CD14-positive monocyte (primary cell): ENCODE data around the gene HTR1A. TPM values are rescaled to one million over a fixed set of nuclear protein-coding genes. Genes with fewer than 3 reads are reported as not detected.

ENCODE experiments used
- DNase-seq, 3 donors: peaks; one replicate each; pipeline ENCODE4 v3.0.0-alpha.2; 2011 to 2022
- H2AFZ ChIP-seq: 2 replicates; pipeline ENCODE4 v1.6.0; 2012; ENCODE audit warnings: mild to moderate bottlenecking, low read depth, low read length, inconsistent platforms; ENCODE audit not compliant: insufficient read depth, poor library complexity, severe bottlenecking
- H3K27ac ChIP-seq, 2 donors: 1 replicate in 1 of 2; 2 replicates in 1 of 2; pipeline ENCODE4 v1.5.1; 2012 to 2013; ENCODE audit warnings: low read length in 2 of 2, control low read depth in 1 of 2, inconsistent platforms in 1 of 2, low read depth in 1 of 2, mild to moderate bottlenecking in 1 of 2
- H3K27me3 ChIP-seq, 2 donors: one replicate each; pipeline versions ENCODE4 v1.6.0 to v1.6.1; 2011 to 2013; ENCODE audit warnings: low read length in 2 of 2; ENCODE audit not compliant: control insufficient read depth in 2 of 2, insufficient read depth in 2 of 2
- H3K36me3 ChIP-seq, 2 donors: replicated peaks in 1 of 2; 1 replicate in 1 of 2; 2 replicates in 1 of 2; pipeline versions ENCODE4 v1.5.1 to v1.6.1; 2012 to 2013; ENCODE audit warnings: low read length in 2 of 2, control low read depth in 1 of 2, inconsistent platforms in 1 of 2, mild to moderate bottlenecking in 1 of 2; ENCODE audit not compliant: insufficient read depth in 2 of 2, control insufficient read depth in 1 of 2
- H3K4me1 ChIP-seq, 2 donors: 1 replicate in 1 of 2; 2 replicates in 1 of 2; pipeline versions ENCODE4 v1.5.1 to v1.6.1; 2012 to 2013; ENCODE audit warnings: low read length in 2 of 2, control low read depth in 1 of 2, inconsistent platforms in 1 of 2, mild to moderate bottlenecking in 1 of 2, moderate library complexity in 1 of 2; ENCODE audit not compliant: insufficient read depth in 2 of 2, control insufficient read depth in 1 of 2
- H3K4me2 ChIP-seq: replicated peaks from 2 replicates; pipeline ENCODE3; 2012; ENCODE audit warnings: low read length, moderate library complexity, mild to moderate bottlenecking; ENCODE audit not compliant: poor library complexity, severe bottlenecking; ENCODE audit errors: extremely low read depth
- H3K4me3 ChIP-seq, 3 experiments: fragments of 200-600 bp in 1 of 3; sonication (generic) in 1 of 3; replicated peaks in 1 of 3; 1 replicate in 2 of 3; 2 replicates in 1 of 3; pipeline ENCODE4 v1.5.1; 2011 to 2013; ENCODE audit warnings: low read length in 3 of 3, mild to moderate bottlenecking in 3 of 3, control low read depth in 2 of 3, low read depth in 2 of 3, inconsistent platforms in 1 of 3, moderate library complexity in 1 of 3
- H3K79me2 ChIP-seq: 2 replicates; pipeline ENCODE4 v1.6.0; 2012; ENCODE audit warnings: mild to moderate bottlenecking, control low read depth, inconsistent platforms, low read length, moderate library complexity; ENCODE audit not compliant: insufficient read depth
- H3K9ac ChIP-seq: 2 replicates; pipeline ENCODE4 v1.6.0; 2017; ENCODE audit warnings: low read length, mild to moderate bottlenecking; ENCODE audit not compliant: insufficient read depth, poor library complexity, severe bottlenecking
- H3K9me3 ChIP-seq, 2 donors: replicated peaks in 1 of 2; 1 replicate in 1 of 2; 2 replicates in 1 of 2; pipeline versions ENCODE4 v1.5.1 to v1.6.1; 2012 to 2013; ENCODE audit warnings: low read length in 2 of 2, control low read depth in 1 of 2; ENCODE audit not compliant: control insufficient read depth in 1 of 2, insufficient read depth in 1 of 2
- H4K20me1 ChIP-seq: 2 replicates; pipeline ENCODE4 v1.6.0; 2012; ENCODE audit warnings: mild to moderate bottlenecking, low read length, control low read depth, moderate library complexity; ENCODE audit not compliant: insufficient read depth
- H3K27ac Mint-ChIP-seq, 7 donors: one replicate each; pipeline ENCODE4 v1.8.0; 2020; ENCODE audit warnings: mild to moderate bottlenecking in 7 of 7, mixed read lengths in 7 of 7, moderate library complexity in 6 of 7, inconsistent platforms in 2 of 7
- H3K27me3 Mint-ChIP-seq, 3 donors: one replicate each; pipeline ENCODE4 v1.8.0; 2021 to 2022; ENCODE audit warnings: low read depth in 3 of 3, mild to moderate bottlenecking in 3 of 3, mixed read lengths in 3 of 3, moderate library complexity in 3 of 3, inconsistent platforms in 1 of 3
- H3K36me3 Mint-ChIP-seq, 2 donors: one replicate each; pipeline ENCODE4 v1.8.0; 2020; ENCODE audit warnings: mixed read lengths in 2 of 2, inconsistent platforms in 1 of 2, mild to moderate bottlenecking in 1 of 2
- H3K4me1 Mint-ChIP-seq: one replicate; pipeline ENCODE4 v1.8.0; 2020; ENCODE audit warnings: mild to moderate bottlenecking, mixed read lengths
- H3K4me3 Mint-ChIP-seq, 2 donors: one replicate each; pipeline ENCODE4 v1.8.0; 2020; ENCODE audit warnings: mild to moderate bottlenecking in 2 of 2, mixed read lengths in 2 of 2, moderate library complexity in 1 of 2
- H3K9me3 Mint-ChIP-seq, 7 donors: one replicate each; pipeline ENCODE4 v1.8.0; 2020 to 2022; ENCODE audit warnings: mixed read lengths in 7 of 7, mild to moderate bottlenecking in 6 of 7, moderate library complexity in 6 of 7, inconsistent platforms in 2 of 7
- WGBS: methylation state at CpG from one replicate; pipeline ENCODE4 v1.1.5; 2013; ENCODE audit warnings: missing lambda C conversion rate; ENCODE audit not compliant: insufficient coverage; 5-methylcytosine and 5-hydroxymethylcytosine counted together
- intact Hi-C, 2 donors: fragments of 100-400 bp; cut with micrococcal nuclease; formaldehyde crosslinking; loops; one replicate each; pipeline versions ENCODE4 v1.15.0 to v1.15.1; 2023
- polyA minus RNA-seq: library from RNA; depleted of rRNA, polyadenylated mRNA; stranded (reverse); fragments of >200 nt; gene quantifications from 2 replicates; pipeline ENCODE4 v1.2.3, GENCODE V29; 2012
- polyA plus RNA-seq, 3 donors: library from polyadenylated mRNA; depleted of rRNA in 1 of 3; unstranded in 2 of 3; stranded (reverse) in 1 of 3; fragments of 300-500 nt in 2 of 3; fragments of >200 nt in 1 of 3; fragmentation: Illumina TruSeq in 2 of 3; gene quantifications; 1 replicate in 2 of 3; 2 replicates in 1 of 3; pipeline ENCODE4 v1.2.3, GENCODE V29; 2012 to 2021
- total RNA-seq, 12 experiments: library from RNA in 1 of 12; stranded (reverse) in 1 of 12; fragments of 120-200 nt in 1 of 12; gene quantifications; one replicate each; pipeline ENCODE4 v1.2.4 and lab custom pipeline; 2013 to 2026; ENCODE audit warnings: mixed read lengths in 6 of 12, inconsistent platforms in 1 of 12
- TF ChIP-seq, protein P1 (sequence below): fragments of 200-600 bp; IDR thresholded peaks from one replicate; pipeline ENCODE4 v1.8.0; 2022; ENCODE audit warnings: antibody characterized with exemption, mild to moderate bottlenecking

The HTR1A gene
- total RNA-seq (2013): not detected
- not detected for polyA plus RNA-seq
- polyA minus RNA-seq: not detected in 2 replicates
- 0 to 0.12 (median 0) reads per million in 11 experiments for total RNA-seq (lab: John Stamatoyannopoulos, UW)

DNA sequence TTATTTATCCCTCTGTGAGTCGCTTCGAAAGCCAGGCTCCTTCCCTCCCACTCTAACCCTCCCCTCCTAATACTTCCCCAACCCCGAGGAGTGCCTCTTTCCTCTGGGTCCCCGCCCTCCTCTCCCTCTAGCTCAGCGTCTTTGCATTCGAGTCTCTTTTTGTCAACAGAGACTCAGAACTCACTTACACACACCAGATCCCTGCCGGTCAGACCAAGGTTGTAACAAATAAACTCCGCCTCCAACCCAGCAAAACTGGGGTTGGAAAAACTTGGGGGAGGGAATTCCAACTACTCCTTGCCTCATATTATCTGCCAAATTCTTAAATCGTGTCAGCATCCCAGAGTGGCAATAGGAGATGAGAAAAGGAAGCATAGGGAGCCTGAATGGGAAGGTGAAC is at the start of gene HTR1A:
HTR1A (minus strand) TSS at position 167 of the 400 bp plus-strand sequence. CDS start 726 bp downstream, outside the sequence.
- Histone ChIP-seq H3K36me3 (no peaks in the 10 kb centered on the region), H4K20me1 (no peaks in the 10 kb centered on the region), H3K4me2 (no peak within 1 kb of the TSS), H3K27ac (no peak within 1 kb of the TSS), H3K4me3 (no peak within 1 kb of the TSS), H3K9ac (no peak within 1 kb of the TSS), H3K27me3 (peaks cover 0 to 45% of the 10 kb centered on the region in 2 donors), H3K9me3 (peaks cover 15 to 24% of the 10 kb centered on the region in 2 donors), H3K4me1 (no peaks in the 10 kb centered on the region), H2AFZ (no peak within 1 kb of the TSS), H3K79me2 (no peaks in the 10 kb centered on the region)
- 4% methylated on average over 4 of the region's 9 CpGs for WGBS
- Mint-ChIP-seq H3K27ac (no peak within 1 kb of the TSS), H3K9me3 (peaks cover 11 to 24% (median 20%) of the 10 kb centered on the region in 7 donors), H3K36me3 (no peaks in the 10 kb centered on the region), H3K4me3 (peak within 1 kb of the TSS in 1 of 2 donors; percentile 83), H3K4me1 (no peaks in the 10 kb centered on the region), H3K27me3 (peaks cover 31 to 43% (median 42%) of the 10 kb centered on the region in 3 donors)
- no peak for DNase-seq
- TF ChIP-seq, protein P1, sequence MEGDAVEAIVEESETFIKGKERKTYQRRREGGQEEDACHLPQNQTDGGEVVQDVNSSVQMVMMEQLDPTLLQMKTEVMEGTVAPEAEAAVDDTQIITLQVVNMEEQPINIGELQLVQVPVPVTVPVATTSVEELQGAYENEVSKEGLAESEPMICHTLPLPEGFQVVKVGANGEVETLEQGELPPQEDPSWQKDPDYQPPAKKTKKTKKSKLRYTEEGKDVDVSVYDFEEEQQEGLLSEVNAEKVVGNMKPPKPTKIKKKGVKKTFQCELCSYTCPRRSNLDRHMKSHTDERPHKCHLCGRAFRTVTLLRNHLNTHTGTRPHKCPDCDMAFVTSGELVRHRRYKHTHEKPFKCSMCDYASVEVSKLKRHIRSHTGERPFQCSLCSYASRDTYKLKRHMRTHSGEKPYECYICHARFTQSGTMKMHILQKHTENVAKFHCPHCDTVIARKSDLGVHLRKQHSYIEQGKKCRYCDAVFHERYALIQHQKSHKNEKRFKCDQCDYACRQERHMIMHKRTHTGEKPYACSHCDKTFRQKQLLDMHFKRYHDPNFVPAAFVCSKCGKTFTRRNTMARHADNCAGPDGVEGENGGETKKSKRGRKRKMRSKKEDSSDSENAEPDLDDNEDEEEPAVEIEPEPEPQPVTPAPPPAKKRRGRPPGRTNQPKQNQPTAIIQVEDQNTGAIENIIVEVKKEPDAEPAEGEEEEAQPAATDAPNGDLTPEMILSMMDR: no peak
- intact Hi-C loops: no loop called here

DNA sequence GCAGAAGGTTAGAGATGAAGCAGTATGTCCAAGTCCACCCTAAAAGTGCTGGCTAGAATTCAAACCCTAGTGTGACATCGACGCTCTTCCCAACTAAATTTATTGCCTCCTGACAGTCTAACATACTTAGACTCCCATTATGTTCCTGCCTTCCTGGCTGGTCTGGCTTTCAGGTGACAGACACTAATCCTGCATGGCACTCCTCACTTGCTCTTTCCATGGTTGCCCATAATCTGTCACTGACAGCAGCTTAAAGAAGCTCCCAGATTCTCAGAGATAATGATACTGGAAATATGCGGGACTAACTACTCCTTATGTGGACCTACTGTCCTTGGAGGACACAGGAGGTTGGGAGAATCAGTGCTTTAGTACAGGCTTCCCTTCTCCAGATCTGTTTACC is 41.7 kb upstream of the HTR1A start:
- Mint-ChIP-seq H3K27me3 (peaks cover 0 to 2% (median 0%) of the 10 kb centered on the region in 3 donors), H3K36me3 (no peaks in the 10 kb centered on the region), H3K9me3 (peaks cover 0 to 9% (median 2%) of the 10 kb centered on the region in 7 donors), H3K27ac (no peak overlapping the region), H3K4me3 (no peak overlapping the region), H3K4me1 (no peaks in the 10 kb centered on the region)
- Histone ChIP-seq H3K9ac (no peak overlapping the region), H3K27ac (no peak overlapping the region), H4K20me1 (no peaks in the 10 kb centered on the region), H3K36me3 (no peaks in the 10 kb centered on the region), H3K4me3 (no peak overlapping the region), H3K9me3 (no peaks in the 10 kb centered on the region), H3K4me1 (no peaks in the 10 kb centered on the region), H3K4me2 (no peak overlapping the region), H3K27me3 (no peaks in the 10 kb centered on the region), H2AFZ (no peak overlapping the region), H3K79me2 (no peaks in the 10 kb centered on the region)
- TF ChIP-seq, protein P1: no peak
- intact Hi-C loops: no loop called here
- WGBS: 96% methylated on average over 2 of the region's 3 CpGs
- DNase-seq: no peak
